ENCODE measurements around the gene RNF168.
A peak's percentile ranks its signal among the peaks of the same experiment; 100 is the strongest.
"Not testable (repeated sequence)": the region's sequence is repeated elsewhere in the genome, so short reads cannot be mapped to it uniquely, and the experiment has no call there.

The RNF168 gene

DNA sequence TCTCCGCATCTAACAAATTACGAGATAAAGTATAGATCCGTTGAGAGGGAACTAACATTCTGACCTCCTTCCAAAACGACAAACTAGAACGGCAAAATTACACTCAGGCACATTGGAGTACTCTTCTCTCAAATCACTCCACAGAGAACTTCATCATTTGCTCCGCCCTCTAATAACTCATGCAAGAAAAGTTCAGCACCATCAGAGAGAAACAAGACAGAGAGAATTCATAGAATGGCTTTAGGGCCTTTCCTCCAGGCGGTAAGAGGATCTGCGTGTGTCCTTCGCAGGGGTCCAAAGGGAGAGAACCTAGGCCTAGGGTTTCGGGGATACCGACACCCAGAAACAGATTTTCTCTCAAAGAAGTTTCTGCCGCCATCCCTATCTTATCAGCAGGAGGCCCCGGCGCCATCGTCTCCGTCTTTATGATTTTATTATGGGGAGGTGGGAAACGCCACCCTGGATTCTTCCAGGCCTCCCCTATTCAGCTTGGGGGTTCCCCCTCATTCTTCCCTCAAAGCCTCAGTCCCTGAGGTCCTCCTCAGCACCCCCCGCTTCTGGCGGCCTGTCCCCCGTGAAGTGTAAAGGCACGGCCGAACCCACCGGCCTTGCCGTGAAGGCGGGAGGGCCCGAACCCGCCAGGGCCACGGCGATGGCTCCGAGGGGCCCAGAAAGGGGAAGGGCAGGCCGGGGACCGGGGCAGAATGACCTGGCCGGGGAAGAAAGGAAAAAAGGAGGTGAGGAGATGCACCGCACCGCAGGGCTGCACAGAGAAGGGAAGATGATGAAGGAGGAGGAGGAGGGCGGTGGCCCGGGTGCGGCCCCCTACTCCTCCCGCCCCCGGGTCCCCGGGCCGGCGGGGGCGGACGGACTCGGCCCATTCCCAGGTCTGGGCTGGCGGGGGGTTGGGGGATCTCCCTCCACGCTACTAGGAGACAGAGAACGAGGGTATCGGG lies 72.1 kb downstream of the RNF168 start:
- Mint-ChIP-seq H3K9me3 (no peaks in the 10 kb centered on the region), H3K27ac (peak overlapping the region; percentile 96), H3K36me3 (ENCODE audit: low read depth) (peaks cover 10% of the 10 kb centered on the region), H3K4me3 (peak overlapping the region; percentile 81), H3K4me1 (ENCODE audit: low read depth) (peaks cover 15% of the 10 kb centered on the region), H3K27me3 (ENCODE audit: low read depth) (no peaks in the 10 kb centered on the region)
- peak; percentile 13 for DNase-seq (ENCODE audit: low spot score)

DNA sequence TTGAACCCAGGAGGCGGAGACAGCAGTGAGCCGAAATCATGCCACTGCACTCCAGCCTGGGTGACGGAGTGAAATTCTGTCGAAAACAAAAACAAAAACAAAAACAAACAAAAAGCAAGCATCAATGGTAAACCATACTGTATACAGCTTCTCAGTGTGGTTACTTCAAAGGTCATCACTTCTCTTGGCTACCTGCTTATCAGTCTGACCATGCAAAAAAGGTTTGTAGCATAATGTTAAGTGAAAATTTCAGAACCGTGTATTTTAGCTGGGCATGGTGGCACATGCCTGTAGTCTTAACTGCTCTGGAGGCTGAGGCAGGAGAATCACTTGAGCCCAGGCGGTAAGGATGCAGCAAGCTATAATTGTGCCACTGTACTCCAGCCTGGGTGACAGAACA lies 75.5 kb downstream of the RNF168 start:
- DNase-seq (ENCODE audit: low spot score): no peak
- H3K27me3 Mint-ChIP-seq (ENCODE audit: low read depth): no peaks in the 10 kb centered on the region
- H3K36me3 Mint-ChIP-seq (ENCODE audit: low read depth): peaks cover 11% of the 10 kb centered on the region
- no peak overlapping the region for H3K27ac Mint-ChIP-seq
- peaks cover 13% of the 10 kb centered on the region for H3K4me1 Mint-ChIP-seq (ENCODE audit: low read depth)
- H3K4me3 Mint-ChIP-seq: no peak overlapping the region
- no peaks in the 10 kb centered on the region for H3K9me3 Mint-ChIP-seq

DNA sequence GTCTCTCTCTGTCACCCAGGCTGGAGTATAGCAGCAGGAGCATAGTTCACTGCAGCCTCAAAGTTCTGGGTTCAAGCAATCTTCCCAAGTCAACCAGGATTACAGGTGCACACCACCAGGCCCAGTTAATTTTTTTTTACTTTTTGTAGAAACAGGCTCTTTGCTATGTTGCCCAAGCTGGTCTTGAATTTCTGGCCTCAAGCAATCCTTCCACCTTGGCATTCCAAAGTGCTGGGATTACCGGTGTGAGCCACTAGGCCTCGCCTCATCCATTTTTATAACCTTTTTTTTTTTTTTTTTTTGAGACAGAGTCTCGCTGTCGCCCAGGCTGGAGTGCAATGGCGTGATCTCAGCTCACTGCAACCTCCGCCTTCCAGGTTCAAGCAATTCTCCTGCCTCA lies 79.1 kb downstream of the RNF168 start:
- H3K4me3 Mint-ChIP-seq; H3K36me3 Mint-ChIP-seq (ENCODE audit: low read depth); H3K4me1 Mint-ChIP-seq (ENCODE audit: low read depth): not testable (repeated sequence)

DNA sequence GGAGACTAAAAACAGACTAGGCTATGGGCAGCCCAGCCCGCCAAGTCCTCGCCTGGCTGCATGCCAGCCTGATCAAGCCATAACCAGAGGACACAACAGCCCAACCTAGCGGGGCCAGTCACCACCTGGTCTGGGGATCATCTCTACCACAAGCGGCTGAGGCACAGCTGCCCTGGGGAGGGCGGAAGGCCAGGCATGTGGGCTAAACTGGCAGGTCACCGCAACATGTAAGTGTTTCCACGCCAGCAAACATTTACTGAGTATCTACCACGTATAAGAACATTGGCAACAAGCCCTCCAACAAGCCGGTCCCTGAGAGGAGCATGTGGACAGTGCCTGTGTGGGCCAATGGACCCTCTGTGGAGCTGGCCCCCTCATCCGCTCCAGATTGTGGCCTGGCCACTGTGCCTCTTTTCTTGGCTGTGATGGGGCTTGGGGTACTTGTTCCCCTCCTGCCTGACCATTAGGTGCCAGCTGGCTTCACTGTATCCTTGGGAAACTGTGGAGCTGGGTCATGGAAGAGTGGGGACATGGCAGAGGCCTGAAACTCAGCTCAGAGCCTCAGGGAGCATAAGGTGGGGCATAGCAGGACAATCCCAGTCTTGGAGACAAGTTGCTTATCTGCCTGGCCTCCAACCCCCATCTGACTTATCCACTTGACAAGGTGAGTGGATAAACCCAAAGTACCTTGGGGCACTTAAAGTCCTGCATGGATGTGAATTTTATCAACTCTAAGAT lies 80.4 kb downstream of the RNF168 start:
- DNase-seq (ENCODE audit: low spot score): no peak
- Mint-ChIP-seq H3K9me3 (no peaks in the 10 kb centered on the region), H3K27me3 (ENCODE audit: low read depth) (no peaks in the 10 kb centered on the region), H3K36me3 (ENCODE audit: low read depth) (peaks cover 7% of the 10 kb centered on the region), H3K4me3 (no peak overlapping the region), H3K4me1 (ENCODE audit: low read depth) (peaks cover 9% of the 10 kb centered on the region), H3K27ac (no peak overlapping the region)

More for the DNA sequence above, 79.1 kb downstream of the RNF168 start:
- not testable (repeated sequence) for H3K9me3 Mint-ChIP-seq; DNase-seq (ENCODE audit: low spot score); H3K27ac Mint-ChIP-seq; H3K27me3 Mint-ChIP-seq (ENCODE audit: low read depth)

DNA sequence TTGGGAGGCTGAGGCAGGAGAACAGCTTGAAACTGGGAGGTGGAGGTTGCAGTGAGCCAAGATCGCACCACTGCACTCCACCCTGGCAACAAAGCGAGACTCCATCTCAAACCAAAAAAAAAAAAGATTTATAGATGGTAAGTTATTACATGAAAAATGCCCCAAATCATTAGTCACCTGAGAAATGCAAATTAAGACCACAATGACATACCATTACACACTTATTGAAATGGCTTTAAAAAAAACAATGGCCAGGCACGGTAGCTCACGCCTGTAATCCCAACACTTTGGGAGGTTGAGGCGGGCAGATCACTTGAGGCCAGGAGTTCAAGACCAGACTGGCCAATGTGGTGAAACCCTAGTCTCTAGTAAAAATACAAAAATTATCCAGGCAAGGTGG lies 81.9 kb downstream of the RNF168 start:
- H3K36me3 Mint-ChIP-seq (ENCODE audit: low read depth); H3K9me3 Mint-ChIP-seq; H3K4me3 Mint-ChIP-seq; H3K27me3 Mint-ChIP-seq (ENCODE audit: low read depth); H3K4me1 Mint-ChIP-seq (ENCODE audit: low read depth); DNase-seq (ENCODE audit: low spot score); H3K27ac Mint-ChIP-seq: not testable (repeated sequence)

DNA sequence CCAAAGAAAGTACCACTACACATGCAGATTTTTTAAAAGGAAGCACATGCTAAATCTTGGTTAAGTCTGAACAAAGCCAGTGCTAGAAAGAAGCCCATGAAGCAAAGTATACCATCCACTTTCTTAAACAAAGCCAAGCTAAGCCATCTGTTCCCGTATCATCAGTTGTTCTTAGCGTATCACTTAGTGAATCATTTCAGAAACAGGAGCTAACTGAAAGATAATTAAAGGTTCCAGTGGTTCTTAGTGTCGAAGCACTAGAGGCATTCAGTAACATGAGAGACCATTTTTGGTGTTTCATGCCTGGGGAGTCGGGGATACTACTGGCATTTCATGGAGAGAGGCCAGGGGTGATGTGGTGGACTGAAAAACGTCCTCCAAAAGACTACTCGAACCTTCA lies 84.2 kb downstream of the RNF168 start:
- peaks cover 2% of the 10 kb centered on the region for H3K36me3 Mint-ChIP-seq (ENCODE audit: low read depth)
- DNase-seq (ENCODE audit: low spot score): no peak
- H3K27ac Mint-ChIP-seq: no peak overlapping the region
- peaks cover 19% of the 10 kb centered on the region for H3K4me1 Mint-ChIP-seq (ENCODE audit: low read depth)
- no peak overlapping the region for H3K4me3 Mint-ChIP-seq
- no peaks in the 10 kb centered on the region for H3K27me3 Mint-ChIP-seq (ENCODE audit: low read depth)
- H3K9me3 Mint-ChIP-seq: no peaks in the 10 kb centered on the region
